GM18907 (cell line): Measurements from ENCODE around the gene RNF14.

ENCODE experiments used
- ATAC-seq: cut with Tn5 transposase; IDR thresholded peaks from one replicate; pipeline ENCODE4 v1.9.1; 2021; ENCODE audit warnings: mild to moderate bottlenecking, moderate library complexity; ENCODE audit not compliant: unreplicated experiment

Gene RNF14

DNA sequence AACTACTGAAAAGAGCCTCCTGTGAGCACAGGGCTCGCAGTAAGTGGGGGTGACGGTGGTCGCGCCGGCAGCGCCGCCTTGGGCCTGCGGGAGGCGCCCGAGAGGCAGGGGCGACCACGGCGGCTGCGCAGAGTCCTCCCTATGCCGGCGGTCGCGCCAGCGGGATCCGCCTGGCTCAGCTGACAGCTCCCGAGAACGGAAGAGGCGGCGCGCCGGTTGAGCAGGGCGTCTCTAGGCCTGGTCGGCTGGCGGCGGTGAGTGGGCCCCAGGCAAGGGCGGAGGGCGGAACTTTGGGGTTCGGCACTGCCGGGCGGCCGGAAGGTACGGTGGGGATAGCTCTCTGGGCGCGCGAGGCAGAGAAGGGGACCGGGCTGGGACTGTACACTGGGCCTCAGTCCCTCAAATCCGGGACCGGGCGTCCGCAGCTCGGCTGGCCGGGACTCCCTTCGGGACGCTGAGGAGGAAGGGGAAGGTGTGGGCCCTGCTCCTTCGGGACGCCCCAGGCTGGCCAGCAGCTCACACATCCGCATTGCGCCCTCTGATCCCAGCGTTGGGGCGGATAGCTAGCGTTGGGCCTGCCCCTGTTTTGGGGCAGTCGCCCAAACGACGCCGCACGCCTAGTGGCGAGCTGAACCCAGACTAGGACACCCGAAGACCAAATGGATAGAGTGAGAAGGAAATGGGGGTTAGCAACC lies at the start of gene RNF14:
TSS of gene RNF14 (plus strand) at position 192 of the 695 bp plus-strand sequence. CDS start 4,484 bp downstream, outside the sequence.
- peak; percentile 92 for ATAC-seq

DNA sequence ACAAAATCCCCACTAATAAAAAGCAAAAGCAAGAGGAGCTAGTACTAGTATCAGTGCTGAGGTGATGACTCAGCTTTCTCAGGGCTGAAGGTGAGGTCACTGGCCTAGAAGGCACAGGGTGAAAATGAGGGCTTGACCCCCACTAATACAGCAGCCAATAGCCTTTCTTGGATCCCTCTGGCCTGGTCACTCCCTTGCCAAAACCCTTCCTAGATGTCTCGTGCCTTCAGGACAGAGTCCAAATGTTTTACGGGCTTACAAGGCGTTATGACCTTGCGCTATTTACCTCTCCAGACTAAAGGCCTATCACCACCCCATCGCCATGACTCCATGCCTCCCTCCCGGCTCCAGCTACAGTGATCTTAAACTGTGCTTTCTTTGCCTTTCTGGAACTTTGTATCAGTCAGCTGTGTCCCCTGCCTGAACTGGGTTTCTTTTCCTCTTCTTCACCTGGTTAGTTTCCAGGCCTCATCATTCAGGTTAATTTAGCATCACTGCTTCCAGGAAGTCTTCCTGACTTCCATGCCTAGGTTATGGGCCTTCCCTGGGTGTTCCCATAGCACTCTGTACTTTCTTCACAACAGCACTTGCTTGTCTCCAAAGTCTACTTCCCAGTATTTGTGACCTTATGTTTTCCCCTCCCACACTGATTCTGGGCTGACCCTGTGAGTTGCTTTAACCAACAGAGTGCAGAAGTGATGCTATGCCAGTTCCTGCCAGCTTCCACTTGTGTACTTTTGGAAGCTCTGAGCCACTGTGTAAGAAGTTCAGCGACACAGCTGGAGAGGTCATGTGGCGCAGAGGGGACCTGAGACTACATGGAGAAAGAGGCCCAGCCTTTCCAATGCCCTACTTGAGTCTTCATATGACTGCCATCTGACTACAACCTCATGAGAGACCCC lies 49.4 kb upstream of the RNF14 start:
- no peak for ATAC-seq

DNA sequence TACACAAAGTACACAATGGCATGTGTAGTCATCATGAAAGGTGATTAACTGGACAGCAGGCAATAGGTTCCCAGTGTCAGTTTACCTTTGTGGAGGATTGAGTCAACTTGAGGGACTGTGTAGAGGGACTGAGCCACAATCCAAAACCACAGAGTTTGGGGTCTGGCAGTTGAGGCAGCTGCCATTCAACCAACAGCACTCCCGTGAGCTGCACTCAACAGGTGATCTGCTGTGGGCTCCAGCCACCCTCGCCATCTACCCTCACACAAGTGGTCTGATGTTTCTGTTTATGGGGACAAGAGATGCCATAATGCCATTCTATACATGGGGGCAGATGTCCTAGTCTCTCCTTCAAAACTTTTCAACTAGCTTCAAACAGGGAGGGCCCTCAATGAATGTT lies 48.1 kb upstream of the RNF14 start:
- ATAC-seq = no peak

GRCh38 chr5:141922827-141923447 lies 46.0 kb upstream of the RNF14 start:
- ATAC-seq = peak; percentile 12

GRCh38 chr5:141923448-141924313 lies 45.2 kb upstream of the RNF14 start, which contains the start of gene DELE1:
TSS of gene DELE1 (plus strand) at chr5:141923871. CDS start at chr5:141923942, 71 bp downstream.
- peak; percentile 99 for ATAC-seq

DNA sequence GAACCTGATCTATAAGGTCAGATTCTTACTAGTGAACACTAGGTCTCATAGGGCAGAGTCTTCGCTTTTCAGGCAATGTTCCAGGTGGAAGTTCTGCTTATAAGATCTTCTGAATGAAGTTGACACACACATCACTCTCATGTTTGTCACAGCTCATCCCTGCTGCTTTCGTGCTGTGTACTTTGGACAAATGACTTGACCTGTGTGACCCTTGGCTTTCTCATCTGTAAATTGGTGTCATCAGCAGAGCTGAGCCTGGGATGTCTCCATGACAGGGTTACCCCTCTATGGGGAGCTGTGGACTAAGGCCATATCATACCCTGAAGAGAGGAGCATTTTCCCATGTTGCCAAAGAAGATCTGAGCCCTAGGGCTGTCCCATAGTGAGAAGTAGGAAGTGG lies 42.5 kb upstream of the RNF14 start:
- ATAC-seq = no peak

DNA sequence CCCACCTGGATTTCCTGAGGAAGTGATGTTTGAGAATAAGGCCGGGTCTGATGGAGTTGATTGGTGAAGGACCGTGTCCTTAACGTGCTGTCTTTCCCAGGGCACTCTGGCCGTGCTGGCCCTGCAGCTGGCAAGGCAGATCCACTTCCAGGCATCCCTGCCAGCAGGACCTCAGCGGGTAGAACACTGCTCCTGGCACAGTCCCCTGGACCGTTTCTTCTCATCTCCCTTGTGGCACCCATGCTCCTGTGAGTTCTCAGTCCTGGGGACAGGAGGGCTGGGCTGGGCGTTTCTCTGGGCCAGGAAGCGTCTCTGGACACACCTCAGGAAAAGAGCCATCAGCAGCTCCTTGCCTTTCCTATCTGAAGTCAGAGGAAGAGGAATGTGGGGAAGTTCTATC lies 40.9 kb upstream of the RNF14 start:
- no peak for ATAC-seq

GRCh38 chr5:141929398-141930058 lies 39.4 kb upstream of the RNF14 start:
- ATAC-seq = no peak

DNA sequence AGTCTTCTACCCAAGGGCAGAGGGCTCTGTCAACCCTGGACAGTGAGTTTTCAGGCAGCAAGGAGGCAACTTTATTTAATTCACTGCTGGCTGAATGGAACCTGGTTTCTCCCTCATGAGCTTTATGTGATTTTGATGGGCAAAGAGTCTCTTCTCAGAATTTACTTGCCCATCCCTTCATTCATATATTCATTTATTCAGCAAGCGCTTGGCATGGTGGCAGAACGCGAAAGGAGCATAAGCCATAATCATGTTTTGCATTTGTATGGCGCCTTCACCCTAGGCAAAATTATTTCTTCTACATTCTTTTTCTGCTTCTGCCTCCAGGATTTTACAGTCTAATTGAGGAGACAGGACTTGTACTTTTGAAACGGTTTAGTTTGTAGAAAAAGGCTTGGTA lies 37.2 kb upstream of the RNF14 start:
- ATAC-seq = no peak

DNA sequence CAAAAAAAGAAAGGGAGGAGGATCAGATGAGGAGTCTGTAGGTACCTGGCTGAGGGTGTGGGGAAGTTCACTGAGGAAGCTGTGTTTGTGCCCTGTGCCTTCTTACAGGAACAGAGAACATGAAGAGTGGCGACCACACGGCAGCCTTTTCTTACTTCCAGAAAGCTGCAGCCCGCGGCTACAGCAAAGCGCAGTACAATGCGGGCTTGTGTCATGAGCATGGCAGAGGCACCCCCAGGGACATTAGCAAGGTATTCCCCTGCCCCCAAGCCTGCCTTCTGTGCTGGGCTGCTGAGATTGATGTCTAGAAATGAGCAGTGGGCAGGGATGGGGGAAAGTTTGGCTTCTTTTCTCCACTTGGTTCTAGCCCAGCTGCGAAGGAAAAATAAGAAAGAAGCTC lies 35.8 kb upstream of the RNF14 start:
- no peak for ATAC-seq

DNA sequence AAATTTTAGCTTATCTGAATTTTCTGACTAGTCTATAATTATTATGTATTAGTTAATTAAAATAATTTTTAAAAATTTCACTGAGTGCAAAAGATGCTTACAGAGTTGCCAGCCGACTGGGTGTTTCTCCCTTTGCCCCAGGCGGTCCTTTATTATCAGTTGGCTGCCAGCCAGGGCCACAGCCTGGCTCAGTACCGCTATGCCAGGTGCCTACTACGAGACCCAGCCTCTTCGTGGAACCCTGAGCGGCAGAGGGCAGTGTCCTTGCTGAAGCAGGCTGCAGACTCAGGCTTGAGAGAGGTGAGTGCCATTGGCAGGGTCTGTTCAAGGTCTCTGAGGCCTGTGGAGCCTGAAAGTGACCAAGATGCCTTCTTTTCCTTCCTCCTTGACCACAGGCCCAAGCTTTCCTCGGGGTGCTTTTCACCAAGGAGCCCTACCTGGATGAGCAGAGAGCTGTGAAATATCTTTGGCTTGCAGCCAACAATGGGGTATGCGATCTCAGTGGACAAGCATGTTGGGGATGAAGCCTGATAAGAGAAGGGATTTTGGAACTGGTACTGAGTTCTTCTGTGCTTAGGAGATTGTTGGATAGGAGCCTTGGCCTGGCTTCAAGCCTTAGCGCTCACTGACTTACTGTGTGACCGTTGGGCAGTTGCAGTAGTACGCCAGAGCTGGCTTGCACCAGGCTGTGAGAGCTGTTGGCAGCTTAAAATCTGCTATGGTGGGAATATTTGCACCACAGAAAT lies 34.6 kb upstream of the RNF14 start:
- no peak for ATAC-seq

DNA sequence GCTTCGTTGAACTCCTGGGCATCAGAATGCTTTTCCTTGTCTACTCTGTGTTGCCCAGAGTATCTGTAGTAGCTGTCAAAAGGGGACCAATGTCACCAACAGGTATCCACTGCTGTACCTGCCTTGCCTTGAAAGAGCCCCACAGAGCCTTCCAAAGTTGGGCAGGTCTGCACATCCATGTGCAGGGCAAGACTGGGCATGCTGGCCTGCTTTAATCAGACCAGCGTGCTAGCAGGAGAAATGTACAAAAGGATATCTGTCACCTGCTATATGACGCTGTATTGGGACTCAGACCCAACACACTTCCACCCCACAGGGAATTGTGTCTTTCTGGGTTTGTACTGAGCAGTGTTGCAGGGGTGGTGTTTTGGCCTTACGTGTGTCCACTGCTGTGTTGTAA lies 33.4 kb upstream of the RNF14 start:
- no peak for ATAC-seq

DNA sequence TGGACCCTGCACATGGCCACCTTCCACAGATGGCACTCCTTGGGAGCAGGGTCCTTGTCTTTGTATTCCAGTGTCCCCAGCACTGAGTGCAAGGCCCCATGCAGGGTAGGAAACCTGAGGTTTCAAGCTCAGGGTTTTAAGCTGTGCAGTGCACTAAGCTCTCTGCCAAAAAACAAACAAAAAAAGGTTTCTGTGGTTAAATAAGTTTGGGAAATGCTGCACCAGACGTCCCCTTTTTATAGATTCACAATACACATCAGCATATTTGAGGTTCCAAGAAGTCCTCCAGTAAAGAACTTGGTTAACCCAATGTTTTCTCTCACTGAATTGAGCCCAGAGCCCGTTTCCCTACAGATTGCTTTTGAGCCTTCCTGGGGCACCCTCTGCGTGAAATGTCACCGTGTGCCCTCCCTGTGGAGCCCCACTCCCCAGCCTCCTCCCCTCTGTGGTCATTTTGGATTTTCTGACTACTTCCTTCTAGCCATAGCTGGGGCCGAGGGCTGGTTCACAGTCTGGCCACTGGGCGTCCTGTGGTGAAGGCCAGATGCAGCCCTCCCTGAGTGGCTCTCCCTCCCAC lies 28.1 kb upstream of the RNF14 start:
- ATAC-seq = no peak

- no peak for ATAC-seq
Observed at GRCh38 chr5:141941307-141941706, 27.6 kb upstream of the RNF14 start.

GRCh38 chr5:141941779-141942178 lies 27.1 kb upstream of the RNF14 start:
- no peak for ATAC-seq

GRCh38 chr5:141942185-141942857 lies 26.6 kb upstream of the RNF14 start:
- ATAC-seq = no peak

DNA sequence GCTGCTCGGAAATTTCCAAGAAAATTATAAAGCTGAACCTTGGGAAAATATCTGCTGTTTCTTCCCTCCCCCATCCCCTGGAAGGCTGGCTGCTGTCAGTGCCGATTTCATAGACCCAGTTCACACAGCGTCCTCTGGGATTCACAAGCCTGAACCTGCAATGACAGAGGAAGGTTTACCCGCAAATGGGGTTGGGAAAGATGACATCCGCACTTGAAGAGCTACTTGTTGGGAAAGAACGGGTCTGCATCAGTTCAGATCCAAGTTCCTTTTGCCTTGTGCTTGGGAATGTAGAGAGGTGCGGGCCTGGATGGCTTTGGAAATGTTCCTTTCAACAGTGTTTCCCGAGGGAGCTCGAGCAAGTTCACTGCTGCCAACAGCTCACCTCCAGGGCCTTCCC lies 24.8 kb upstream of the RNF14 start:
- no peak for ATAC-seq

GRCh38 chr5:141945511-141946051 lies 23.3 kb upstream of the RNF14 start:
- ATAC-seq = no peak
